ENCODE measurements around the gene TMTC1.

The TMTC1 gene

DNA sequence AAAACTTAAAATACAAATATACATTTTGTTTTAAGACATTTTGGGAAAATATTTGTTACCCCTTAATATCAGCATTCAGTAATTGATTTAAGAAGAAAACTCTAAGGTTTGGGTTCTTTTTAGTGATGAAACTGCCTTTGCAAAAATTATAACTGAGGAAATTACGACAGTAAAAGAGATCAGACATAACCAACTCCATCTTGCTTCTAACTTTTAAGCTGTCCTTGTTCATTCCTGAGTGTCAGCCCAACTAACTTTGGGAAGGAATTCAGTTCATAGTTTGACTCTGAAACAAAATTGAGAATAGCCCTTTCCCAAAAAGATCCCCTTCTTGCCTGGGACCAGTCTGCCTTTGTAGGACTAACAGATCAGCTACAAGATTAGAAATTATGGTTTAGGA, 93.0 kb downstream of the TMTC1 start:
- Histone ChIP-seq H3K9me3 (ENCODE audit: insufficient read depth, low read length) (no peaks in the 10 kb centered on the region), H3K4me1 (ENCODE audit: insufficient read depth, insufficient read length) (no peaks in the 10 kb centered on the region), H3K4me3 (ENCODE audit: insufficient read length, low read depth) (no peak overlapping the region), H3K36me3 (ENCODE audit: insufficient read depth, insufficient read length, low read length) (no peaks in the 10 kb centered on the region), H3K27me3 (ENCODE audit: insufficient read depth, insufficient read length) (no peaks in the 10 kb centered on the region), H3K9ac (ENCODE audit: insufficient read length, low read depth) (no peak overlapping the region)
- no peak for TF ChIP-seq YY1 (IDR thresholded peaks at IDR 0.05; ENCODE audit: insufficient read depth, insufficient read length)
- TF ChIP-seq SUZ12 (IDR thresholded peaks at IDR 0.05; ENCODE audit: extremely low read depth, insufficient read depth, insufficient read length), result no peak
- no peak for TF ChIP-seq ZNF274 (IDR thresholded peaks at IDR 0.05; ENCODE audit: low read depth, low read length)
- no peak for DNase-seq (ENCODE audit: low read depth, low spot score)

DNA sequence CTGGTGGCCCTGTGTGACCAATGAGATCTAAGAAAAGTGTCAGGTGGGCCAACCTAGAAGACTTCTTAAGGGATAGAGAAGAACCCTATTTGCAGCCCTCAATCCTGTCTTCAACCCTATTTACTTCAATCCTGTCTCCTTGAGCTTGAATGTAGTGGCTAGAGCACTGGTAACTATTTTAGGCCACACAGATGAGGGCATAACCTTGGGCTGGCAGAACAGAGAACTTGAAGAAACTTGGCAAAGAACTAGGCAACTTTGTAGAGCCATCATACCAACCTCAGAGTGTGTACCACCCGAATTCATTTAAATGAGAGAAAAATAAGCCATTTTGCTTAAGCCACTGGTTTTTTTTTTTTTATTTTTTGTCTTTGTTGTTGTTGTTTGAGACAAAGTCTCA, 94.8 kb downstream of the TMTC1 start:
- Histone ChIP-seq H3K9ac (ENCODE audit: insufficient read length, low read depth) (no peak overlapping the region), H3K4me3 (ENCODE audit: insufficient read length, low read depth) (no peak overlapping the region), H3K36me3 (ENCODE audit: insufficient read depth, insufficient read length, low read length) (no peaks in the 10 kb centered on the region), H3K4me1 (ENCODE audit: insufficient read depth, insufficient read length) (no peaks in the 10 kb centered on the region), H3K9me3 (ENCODE audit: insufficient read depth, low read length) (no peaks in the 10 kb centered on the region), H3K27me3 (ENCODE audit: insufficient read depth, insufficient read length) (no peaks in the 10 kb centered on the region)
- no peak for DNase-seq (ENCODE audit: low read depth, low spot score)
- TF ChIP-seq ZNF274 (IDR thresholded peaks at IDR 0.05; ENCODE audit: low read depth, low read length) (no peak), YY1 (IDR thresholded peaks at IDR 0.05; ENCODE audit: insufficient read depth, insufficient read length) (no peak), SUZ12 (IDR thresholded peaks at IDR 0.05; ENCODE audit: extremely low read depth, insufficient read depth, insufficient read length) (no peak)

DNA sequence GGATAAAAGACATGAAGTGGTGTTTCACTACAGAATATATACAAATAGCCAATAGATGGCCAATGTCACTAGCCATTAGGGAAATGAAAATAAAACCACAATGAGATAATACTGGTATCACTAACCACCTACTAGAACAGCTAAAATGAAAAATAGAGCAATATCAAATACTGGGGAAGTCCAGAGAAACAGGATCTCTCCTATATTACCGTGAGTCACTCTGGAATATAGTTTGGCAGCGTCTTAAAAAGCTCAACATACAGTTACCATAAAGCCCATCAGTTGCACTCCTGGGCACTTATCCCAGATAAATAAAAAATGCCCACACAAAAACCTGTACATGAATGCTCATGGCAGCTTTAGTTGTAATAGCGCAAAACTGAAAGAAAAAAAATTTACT, 101.7 kb downstream of the TMTC1 start:
- Histone ChIP-seq H3K9me3 (ENCODE audit: insufficient read depth, low read length) (0 out of 2 replicates have a peak, but pooled peaks cover 5% of the 10 kb centered on the region), H3K27me3 (ENCODE audit: insufficient read depth, insufficient read length) (no peaks in the 10 kb centered on the region), H3K4me3 (ENCODE audit: insufficient read length, low read depth) (no peak overlapping the region), H3K9ac (ENCODE audit: insufficient read length, low read depth) (no peak overlapping the region), H3K4me1 (ENCODE audit: insufficient read depth, insufficient read length) (no peaks in the 10 kb centered on the region), H3K36me3 (ENCODE audit: insufficient read depth, insufficient read length, low read length) (no peaks in the 10 kb centered on the region)
- TF ChIP-seq YY1 (IDR thresholded peaks at IDR 0.05; ENCODE audit: insufficient read depth, insufficient read length) (no peak), ZNF274 (IDR thresholded peaks at IDR 0.05; ENCODE audit: low read depth, low read length) (no peak), SUZ12 (IDR thresholded peaks at IDR 0.05; ENCODE audit: extremely low read depth, insufficient read depth, insufficient read length) (no peak)
- DNase-seq (ENCODE audit: low read depth, low spot score), result no peak

DNA sequence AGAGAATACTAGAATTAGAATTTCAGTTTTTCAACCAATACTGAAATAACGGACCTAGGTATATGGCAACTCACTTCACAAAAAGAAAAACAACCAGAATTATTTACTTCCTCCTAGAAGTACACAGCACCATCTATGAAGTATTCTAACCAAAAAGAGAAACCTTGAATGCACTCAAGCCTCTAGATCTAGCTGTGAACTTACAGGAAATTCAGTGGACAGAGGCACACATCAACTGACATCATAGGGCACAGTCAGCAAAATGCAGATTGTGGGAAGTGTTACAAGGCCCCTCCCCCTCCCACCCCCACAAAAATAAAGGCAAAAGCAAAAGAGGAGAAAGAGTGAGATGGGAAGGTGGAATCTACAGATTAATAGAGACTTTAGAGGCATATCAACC, 102.4 kb downstream of the TMTC1 start:
- 0 out of 2 replicates have a peak, but pooled peaks cover 5% of the 10 kb centered on the region for H3K9me3 ChIP-seq (ENCODE audit: insufficient read depth, low read length)
- H3K36me3 ChIP-seq (ENCODE audit: insufficient read depth, insufficient read length, low read length), result no peaks in the 10 kb centered on the region
- H3K4me1 ChIP-seq (ENCODE audit: insufficient read depth, insufficient read length), result no peaks in the 10 kb centered on the region
- TF ChIP-seq ZNF274 (IDR thresholded peaks at IDR 0.05; ENCODE audit: low read depth, low read length), result no peak
- no peak for TF ChIP-seq SUZ12 (IDR thresholded peaks at IDR 0.05; ENCODE audit: extremely low read depth, insufficient read depth, insufficient read length)
- no peak for TF ChIP-seq YY1 (IDR thresholded peaks at IDR 0.05; ENCODE audit: insufficient read depth, insufficient read length)
- H3K27me3 ChIP-seq (ENCODE audit: insufficient read depth, insufficient read length), result no peaks in the 10 kb centered on the region
- H3K9ac ChIP-seq (ENCODE audit: insufficient read length, low read depth), result no peak overlapping the region
- H3K4me3 ChIP-seq (ENCODE audit: insufficient read length, low read depth), result no peak overlapping the region
- DNase-seq (ENCODE audit: low read depth, low spot score), result no peak

DNA sequence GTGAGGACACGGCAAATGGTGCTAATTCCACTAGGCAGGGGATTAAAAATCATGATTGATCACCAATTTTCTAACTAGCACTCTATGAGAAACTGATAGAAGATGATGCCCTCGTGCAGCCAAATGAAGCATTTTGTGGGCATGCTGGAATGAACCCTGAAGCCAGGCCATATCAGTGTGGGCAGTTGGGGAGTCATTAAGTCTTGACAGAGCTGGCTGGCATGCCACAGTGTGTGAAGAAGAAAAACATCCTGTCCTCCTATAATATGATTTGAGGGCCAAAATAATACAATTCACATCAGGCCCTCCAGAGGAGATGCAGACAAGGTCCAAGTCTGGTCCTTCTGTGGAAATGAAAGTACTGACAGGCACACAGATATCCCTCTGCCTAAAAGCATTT, 107.1 kb downstream of the TMTC1 start:
- 0 out of 2 replicates have a peak, but pooled peaks cover 1% of the 10 kb centered on the region for H3K9me3 ChIP-seq (ENCODE audit: insufficient read depth, low read length)
- H3K4me1 ChIP-seq (ENCODE audit: insufficient read depth, insufficient read length), result no peaks in the 10 kb centered on the region
- no peaks in the 10 kb centered on the region for H3K36me3 ChIP-seq (ENCODE audit: insufficient read depth, insufficient read length, low read length)
- H3K4me3 ChIP-seq (ENCODE audit: insufficient read length, low read depth), result no peak overlapping the region
- no peak overlapping the region for H3K9ac ChIP-seq (ENCODE audit: insufficient read length, low read depth)
- H3K27me3 ChIP-seq (ENCODE audit: insufficient read depth, insufficient read length), result no peaks in the 10 kb centered on the region
- no peak for DNase-seq (ENCODE audit: low read depth, low spot score)
- TF ChIP-seq ZNF274 (IDR thresholded peaks at IDR 0.05; ENCODE audit: low read depth, low read length) (no peak), SUZ12 (IDR thresholded peaks at IDR 0.05; ENCODE audit: extremely low read depth, insufficient read depth, insufficient read length) (no peak), YY1 (IDR thresholded peaks at IDR 0.05; ENCODE audit: insufficient read depth, insufficient read length) (no peak)

DNA sequence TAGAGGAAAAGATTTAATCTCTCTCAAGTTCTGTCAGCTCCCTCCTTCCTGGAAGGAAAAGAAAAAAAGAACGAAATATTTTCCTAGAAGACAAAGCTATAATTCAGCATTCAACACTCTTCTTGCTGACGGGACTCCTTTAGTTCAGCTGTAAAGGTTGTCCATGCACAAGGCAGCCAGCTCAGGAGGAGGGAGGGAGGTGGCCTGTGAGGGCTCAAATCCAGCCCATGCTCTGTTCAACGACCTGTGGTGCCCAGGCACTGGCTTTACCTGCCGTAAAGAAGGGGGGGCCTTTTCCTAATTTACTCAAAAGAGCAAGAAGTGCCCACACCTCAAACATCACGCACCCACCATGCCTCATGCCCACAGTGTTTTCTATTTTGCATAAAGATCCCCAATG, 109.3 kb downstream of the TMTC1 start:
- Histone ChIP-seq H3K36me3 (ENCODE audit: insufficient read depth, insufficient read length, low read length) (no peaks in the 10 kb centered on the region), H3K4me1 (ENCODE audit: insufficient read depth, insufficient read length) (no peaks in the 10 kb centered on the region), H3K9ac (ENCODE audit: insufficient read length, low read depth) (no peak overlapping the region), H3K9me3 (ENCODE audit: insufficient read depth, low read length) (no peaks in the 10 kb centered on the region), H3K27me3 (ENCODE audit: insufficient read depth, insufficient read length) (no peaks in the 10 kb centered on the region), H3K4me3 (ENCODE audit: insufficient read length, low read depth) (no peak overlapping the region)
- DNase-seq (ENCODE audit: low read depth, low spot score), result no peak
- no peak for TF ChIP-seq ZNF274 (IDR thresholded peaks at IDR 0.05; ENCODE audit: low read depth, low read length)
- TF ChIP-seq SUZ12 (IDR thresholded peaks at IDR 0.05; ENCODE audit: extremely low read depth, insufficient read depth, insufficient read length), result no peak
- TF ChIP-seq YY1 (IDR thresholded peaks at IDR 0.05; ENCODE audit: insufficient read depth, insufficient read length), result no peak

DNA sequence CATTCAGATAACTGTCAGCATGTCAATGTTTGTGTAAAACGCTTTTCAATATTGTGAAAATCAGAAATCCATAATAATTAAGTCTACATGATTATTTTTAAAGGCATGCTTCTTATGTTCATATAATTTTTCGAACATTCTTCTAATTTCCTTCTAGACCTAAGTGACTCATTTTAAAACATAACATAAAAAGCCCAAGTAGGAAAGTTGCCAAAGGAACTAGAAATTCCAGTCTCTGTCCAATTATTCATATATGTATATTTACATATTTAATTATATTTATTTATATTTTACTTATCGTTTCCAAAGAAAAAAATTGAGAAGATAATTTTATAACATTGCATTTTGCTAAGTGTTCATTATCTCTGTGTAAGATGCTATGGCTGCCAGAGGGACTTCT, 110.4 kb downstream of the TMTC1 start:
- Histone ChIP-seq H3K4me1 (ENCODE audit: insufficient read depth, insufficient read length) (no peaks in the 10 kb centered on the region), H3K36me3 (ENCODE audit: insufficient read depth, insufficient read length, low read length) (no peaks in the 10 kb centered on the region), H3K9ac (ENCODE audit: insufficient read length, low read depth) (no peak overlapping the region), H3K9me3 (ENCODE audit: insufficient read depth, low read length) (no peaks in the 10 kb centered on the region), H3K4me3 (ENCODE audit: insufficient read length, low read depth) (no peak overlapping the region), H3K27me3 (ENCODE audit: insufficient read depth, insufficient read length) (no peaks in the 10 kb centered on the region)
- no peak for DNase-seq (ENCODE audit: low read depth, low spot score)
- no peak for TF ChIP-seq YY1 (IDR thresholded peaks at IDR 0.05; ENCODE audit: insufficient read depth, insufficient read length)

DNA sequence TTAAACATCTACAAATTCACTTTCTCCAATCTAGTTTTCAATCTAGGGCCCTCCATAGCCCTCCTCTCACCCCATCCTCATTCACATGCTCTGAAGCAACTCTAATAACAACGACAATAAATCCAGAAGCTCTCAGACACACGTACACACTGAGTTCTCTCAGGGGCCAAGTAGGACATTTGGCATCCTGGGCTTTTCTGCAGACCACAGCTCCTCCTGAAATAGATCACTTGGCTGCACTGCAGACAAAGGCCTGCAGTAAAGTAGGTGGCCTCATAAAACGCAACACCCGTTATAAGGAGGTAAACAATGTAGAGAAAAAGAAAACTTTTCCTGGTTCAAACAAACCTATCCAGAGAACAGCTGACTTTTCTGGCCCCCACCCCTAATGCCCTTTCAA, 111.2 kb downstream of the TMTC1 start:
- no peaks in the 10 kb centered on the region for H3K9me3 ChIP-seq (ENCODE audit: insufficient read depth, low read length)
- H3K4me3 ChIP-seq (ENCODE audit: insufficient read length, low read depth), result no peak overlapping the region
- no peaks in the 10 kb centered on the region for H3K27me3 ChIP-seq (ENCODE audit: insufficient read depth, insufficient read length)
- DNase-seq (ENCODE audit: low read depth, low spot score), result no peak
- H3K36me3 ChIP-seq (ENCODE audit: insufficient read depth, insufficient read length, low read length), result no peaks in the 10 kb centered on the region
- no peaks in the 10 kb centered on the region for H3K4me1 ChIP-seq (ENCODE audit: insufficient read depth, insufficient read length)
- no peak overlapping the region for H3K9ac ChIP-seq (ENCODE audit: insufficient read length, low read depth)
- TF ChIP-seq ZNF274 (IDR thresholded peaks at IDR 0.05; ENCODE audit: low read depth, low read length) (no peak), YY1 (IDR thresholded peaks at IDR 0.05; ENCODE audit: insufficient read depth, insufficient read length) (no peak), SUZ12 (IDR thresholded peaks at IDR 0.05; ENCODE audit: extremely low read depth, insufficient read depth, insufficient read length) (no peak)
